Aorta (tissue), 5 donors: ENCODE data around the gene SMCO3. TPM values are rescaled to one million over a fixed set of nuclear protein-coding genes. Genes with fewer than 3 reads are reported as not detected.
A peak's percentile ranks its signal among the peaks of the same experiment; 100 is the strongest.

Experiments used
- ATAC-seq: fragments of 200-7000 bp; cut with Tn5 transposase; one replicate; pipeline ENCODE4 v1.9.1; 2022; ENCODE audit warnings: moderate library complexity; ENCODE audit not compliant: low FRiP score
- DNase-seq, 2 donors: peaks; one replicate each; pipeline ENCODE4 v3.0.0-alpha.2; 2020
- H3K27ac ChIP-seq, 2 donors: one replicate each; pipeline ENCODE4 v1.5.1; 2013; ENCODE audit warnings: low read length in 2 of 2, mild to moderate bottlenecking in 2 of 2, moderate library complexity in 2 of 2, control low read depth in 1 of 2, inconsistent platforms in 1 of 2, low read depth in 1 of 2
- H3K27me3 ChIP-seq, 2 donors: one replicate each; pipeline ENCODE4 v1.6.1; 2013; ENCODE audit warnings: control low read depth in 1 of 2, low read length in 1 of 2, mild to moderate bottlenecking in 1 of 2, moderate library complexity in 1 of 2; ENCODE audit not compliant: insufficient read depth in 2 of 2, control insufficient read depth in 1 of 2
- H3K36me3 ChIP-seq, 2 donors: one replicate each; pipeline ENCODE4 v1.6.1; 2013; ENCODE audit warnings: control low read depth in 1 of 2, low read length in 1 of 2, mild to moderate bottlenecking in 1 of 2; ENCODE audit not compliant: insufficient read depth in 2 of 2, control insufficient read depth in 1 of 2
- H3K4me1 ChIP-seq, 2 donors: one replicate each; pipeline ENCODE4 v1.6.1; 2013; ENCODE audit warnings: low read length in 2 of 2, control low read depth in 1 of 2, mild to moderate bottlenecking in 1 of 2, moderate library complexity in 1 of 2; ENCODE audit not compliant: insufficient read depth in 2 of 2, control insufficient read depth in 1 of 2
- H3K4me3 ChIP-seq, 2 donors: one replicate each; pipeline ENCODE4 v1.5.1; 2013; ENCODE audit warnings: low read length in 2 of 2, control low read depth in 1 of 2, mild to moderate bottlenecking in 1 of 2
- H3K9me3 ChIP-seq: one replicate; pipeline ENCODE4 v1.6.1; 2013; ENCODE audit warnings: mild to moderate bottlenecking, low read length; ENCODE audit not compliant: control insufficient read depth
- WGBS, 2 donors: extraction: QIAGEN DNeasy Blood & Tissue Kit; methylation state at CpG; one replicate each; pipeline ENCODE4 v1.1.7; 2013; 5-methylcytosine and 5-hydroxymethylcytosine counted together
- intact Hi-C, 2 donors: fragments of 100-400 bp; cut with DNase I; formaldehyde crosslinking; loops; one replicate each; pipeline versions ENCODE4 v1.14.2 to v1.15.0; 2022
- polyA plus RNA-seq, 2 donors: library from polyadenylated mRNA; stranded (reverse); fragments of 200-250 nt; gene quantifications; one replicate each; pipeline ENCODE4 v1.2.3, GENCODE V29; 2013
- total RNA-seq, 2 donors: library from RNA; stranded (reverse); fragmentation: NEBNext Ultra II Directional; extraction: Animal tissue kit (Norgen Biotek cat#: 25700); gene quantifications; one replicate each; pipeline ENCODE4 v1.2.1, GENCODE V29; 2021
- donor health status: healthy with polysubstance abuse.
- donor health status: Bipolar disorder and iron deficiency.
- donor health status: DM: no; HTN: no; CAD: no.
- donor health status: DM: no; HTN: no; CAD: no.
- donor health status: DM: yes; HTN: yes; CAD: no.

The SMCO3 gene
- total and polyA plus RNA-seq, 4 donors, result 0.26 to 3.0 (median 0.96) TPM

- WGBS, 2 donors, result 59 to 60% methylated on average over 4 of the region's 4 CpGs
- no peak overlapping the region for H3K27ac ChIP-seq
- no peak overlapping the region for H3K4me3 ChIP-seq
- DNase-seq (no peak), ATAC-seq (no peak)
- H3K36me3 ChIP-seq, result peaks cover 3 to 8% of the 10 kb centered on the region in 2 donors
- no peaks in the 10 kb centered on the region for H3K4me1 ChIP-seq
- H3K9me3 ChIP-seq, result no peaks in the 10 kb centered on the region
- intact Hi-C loops, result no loop called here
- H3K27me3 ChIP-seq, result no peaks in the 10 kb centered on the region
These were observed 18.9 kb downstream of the SMCO3 start for GRCh38 chr12:14795028-14795448.

GRCh38 chr12:14785568-14785967, 28.4 kb downstream of the SMCO3 start:
- 89 to 94% methylated on average over 3 of the region's 3 CpGs for WGBS, 2 donors
- Histone ChIP-seq H3K27ac (no peak overlapping the region), H3K9me3 (no peaks in the 10 kb centered on the region), H3K4me1 (peaks cover 0 to 2% of the 10 kb centered on the region in 2 donors), H3K27me3 (no peaks in the 10 kb centered on the region), H3K36me3 (peaks cover 5 to 10% of the 10 kb centered on the region in 2 donors), H3K4me3 (no peak overlapping the region)
- ATAC-seq (no peak), DNase-seq (no peak)
- intact Hi-C loops, result no loop called here

GRCh38 chr12:14784471-14784870, 29.5 kb downstream of the SMCO3 start:
- intact Hi-C loops, result no loop called here
- WGBS, 2 donors, result 91 to 92% methylated on average over 2 of the region's 2 CpGs
- Histone ChIP-seq H3K36me3 (peaks cover 5 to 7% of the 10 kb centered on the region in 2 donors), H3K9me3 (no peaks in the 10 kb centered on the region), H3K27ac (no peak overlapping the region), H3K4me1 (peaks cover 0 to 2% of the 10 kb centered on the region in 2 donors), H3K27me3 (no peaks in the 10 kb centered on the region), H3K4me3 (no peak overlapping the region)
- ATAC-seq, result no peak
- no peak for DNase-seq

- Histone ChIP-seq H3K4me3 (no peak overlapping the region), H3K36me3 (peaks cover 0 to 3% of the 10 kb centered on the region in 2 donors), H3K4me1 (peaks cover 0 to 2% of the 10 kb centered on the region in 2 donors), H3K27me3 (no peaks in the 10 kb centered on the region), H3K27ac (no peak overlapping the region), H3K9me3 (no peaks in the 10 kb centered on the region)
- ATAC-seq (no peak), DNase-seq (no peak)
- intact Hi-C loops, result no loop called here
These were observed 31.2 kb downstream of the SMCO3 start for GRCh38 chr12:14782756-14783155.

- Histone ChIP-seq H3K27ac (no peak overlapping the region), H3K4me1 (peaks cover 0 to 2% of the 10 kb centered on the region in 2 donors), H3K36me3 (peaks cover 0 to 2% of the 10 kb centered on the region in 2 donors), H3K27me3 (no peaks in the 10 kb centered on the region), H3K9me3 (no peaks in the 10 kb centered on the region), H3K4me3 (no peak overlapping the region)
- WGBS, 2 donors, result 67 to 75% methylated on average over 2 of the region's 2 CpGs
- no peak for ATAC-seq
- no peak for DNase-seq
- intact Hi-C loops, result no loop called here
These were observed 32.4 kb downstream of the SMCO3 start for GRCh38 chr12:14781563-14781962.

GRCh38 chr12:14780859-14781258, 33.1 kb downstream of the SMCO3 start:
- intact Hi-C loops, result no loop called here
- Histone ChIP-seq H3K9me3 (no peaks in the 10 kb centered on the region), H3K36me3 (peaks cover 0 to 2% of the 10 kb centered on the region in 2 donors), H3K4me1 (peaks cover 0 to 4% of the 10 kb centered on the region in 2 donors), H3K27ac (no peak overlapping the region), H3K4me3 (no peak overlapping the region), H3K27me3 (no peaks in the 10 kb centered on the region)
- 91% methylated on average over 3 of the region's 3 CpGs for WGBS, 2 donors
- DNase-seq (no peak), ATAC-seq (no peak)

GRCh38 chr12:14779834-14780233, 34.1 kb downstream of the SMCO3 start:
- H3K27me3 ChIP-seq, result no peaks in the 10 kb centered on the region
- no peak overlapping the region for H3K27ac ChIP-seq
- WGBS, 2 donors, result 93 to 97% methylated on average over 2 of the region's 2 CpGs
- no peak for DNase-seq
- H3K4me1 ChIP-seq, result peaks cover 0 to 4% of the 10 kb centered on the region in 2 donors
- intact Hi-C loops, result loop anchor here in 1 of 2 donors (10.0 kb wide), 1 partner anchor 1885 kb away; the partner anchor contains the start of gene GPRC5A
- H3K36me3 ChIP-seq, result peaks cover 0 to 2% of the 10 kb centered on the region in 2 donors
- no peaks in the 10 kb centered on the region for H3K9me3 ChIP-seq
- no peak overlapping the region for H3K4me3 ChIP-seq
- ATAC-seq, result no peak

GRCh38 chr12:14777271-14777670, 36.7 kb downstream of the SMCO3 start:
- H3K27me3 ChIP-seq, result no peaks in the 10 kb centered on the region
- H3K36me3 ChIP-seq, result no peaks in the 10 kb centered on the region
- no peaks in the 10 kb centered on the region for H3K9me3 ChIP-seq
- DNase-seq (no peak), ATAC-seq (no peak)
- intact Hi-C loops, result loop anchor here in 1 of 2 donors (10.0 kb wide), 1 partner anchor 1882 kb away; the partner anchor contains the start of gene GPRC5A
- no peak overlapping the region for H3K4me3 ChIP-seq
- peak overlapping the region in 1 of 2 donors; percentile 25 for H3K27ac ChIP-seq
- peaks cover 0 to 4% of the 10 kb centered on the region in 2 donors for H3K4me1 ChIP-seq
- WGBS, 2 donors, result 34 to 40% methylated on average over 3 of the region's 3 CpGs

- Histone ChIP-seq H3K4me3 (peak overlapping the region; percentile 45 to 86), H3K27ac (peak overlapping the region; percentile 64 to 73), H3K27me3 (no peaks in the 10 kb centered on the region), H3K4me1 (peaks cover 0 to 3% of the 10 kb centered on the region in 2 donors), H3K36me3 (no peaks in the 10 kb centered on the region), H3K9me3 (no peaks in the 10 kb centered on the region)
- DNase-seq (no peak), ATAC-seq (no peak)
- 42 to 58% methylated on average over 5 of the region's 5 CpGs for WGBS, 2 donors
- intact Hi-C loops, result loop anchor here in 1 of 2 donors (10.0 kb wide), 1 partner anchor 1882 kb away; the partner anchor contains the start of gene GPRC5A
These were observed 37.6 kb downstream of the SMCO3 start for GRCh38 chr12:14776236-14776961.
